ENCODE measurements around the gene RNF112. TPM values are rescaled to one million over a fixed set of nuclear protein-coding genes. Genes with fewer than 3 reads are reported as not detected.
A peak's percentile ranks its signal among the peaks of the same experiment; 100 is the strongest.
"Not testable (repeated sequence)": the region's sequence is repeated elsewhere in the genome, so short reads cannot be mapped to it uniquely, and the experiment has no call there.

Gene RNF112
- polyA plus RNA-seq, 4 donors: 1.1 to 5.6 (median 2.2) TPM

GRCh38 chr17:19442731-19443130, 31.7 kb downstream of the RNF112 start:
- WGBS, 3 donors: 76 to 84% (median 84%) methylated on average over 2 of the region's 2 CpGs
- Histone ChIP-seq H3K36me3 (ENCODE audit: control insufficient read depth in 3 of 3, insufficient read depth in 2 of 3, low read depth in 1 of 3, low read length in 3 of 3) (no peaks in the 10 kb centered on the region), H3K4me3 (ENCODE audit: low read depth in 1 of 3, low read length in 3 of 3) (no peak overlapping the region), H3K9me3 (ENCODE audit: control insufficient read depth in 2 of 2, insufficient read depth in 1 of 2, low read depth in 1 of 2, low read length in 1 of 2) (peaks cover 0 to 19% of the 10 kb centered on the region in 2 donors), H3K27ac (ENCODE audit: low read depth in 1 of 3, low read length in 2 of 3) (no peak overlapping the region), H3K4me1 (ENCODE audit: control insufficient read depth in 3 of 3, insufficient read depth in 2 of 3, low read depth in 1 of 3, low read length in 2 of 3) (peaks cover 0 to 6% (median 0%) of the 10 kb centered on the region in 3 donors), H3K27me3 (ENCODE audit: control insufficient read depth in 3 of 3, insufficient read depth in 3 of 3, low read length in 3 of 3) (no peaks in the 10 kb centered on the region)
- no peak for DNase-seq
- no peak for FAIRE-seq

- no peaks in the 10 kb centered on the region for H3K27me3 ChIP-seq (ENCODE audit: control insufficient read depth in 3 of 3, insufficient read depth in 3 of 3, low read length in 3 of 3)
- FAIRE-seq: no peak
- peaks cover 0 to 19% of the 10 kb centered on the region in 2 donors for H3K9me3 ChIP-seq (ENCODE audit: control insufficient read depth in 2 of 2, insufficient read depth in 1 of 2, low read depth in 1 of 2, low read length in 1 of 2)
- no peak for DNase-seq
- 96 to 100% (median 100%) methylated on average over 1 of the region's 1 CpG for WGBS, 3 donors
- H3K27ac ChIP-seq (ENCODE audit: low read depth in 1 of 3, low read length in 2 of 3): no peak overlapping the region
- peaks cover 0 to 10% (median 0%) of the 10 kb centered on the region in 3 donors for H3K4me1 ChIP-seq (ENCODE audit: control insufficient read depth in 3 of 3, insufficient read depth in 2 of 3, low read depth in 1 of 3, low read length in 2 of 3)
- H3K4me3 ChIP-seq (ENCODE audit: low read depth in 1 of 3, low read length in 3 of 3): no peak overlapping the region
- no peaks in the 10 kb centered on the region for H3K36me3 ChIP-seq (ENCODE audit: control insufficient read depth in 3 of 3, insufficient read depth in 2 of 3, low read depth in 1 of 3, low read length in 3 of 3)
Observed at GRCh38 chr17:19443148-19443547, 32.1 kb downstream of the RNF112 start.

GRCh38 chr17:19445105-19445504, 34.1 kb downstream of the RNF112 start:
- DNase-seq (no peak), FAIRE-seq (no peak)
- H3K27ac ChIP-seq (ENCODE audit: low read depth in 1 of 3, low read length in 2 of 3): no peak overlapping the region
- no peaks in the 10 kb centered on the region for H3K36me3 ChIP-seq (ENCODE audit: control insufficient read depth in 3 of 3, insufficient read depth in 2 of 3, low read depth in 1 of 3, low read length in 3 of 3)
- peaks cover 0 to 19% of the 10 kb centered on the region in 2 donors for H3K9me3 ChIP-seq (ENCODE audit: control insufficient read depth in 2 of 2, insufficient read depth in 1 of 2, low read depth in 1 of 2, low read length in 1 of 2)
- no peak overlapping the region for H3K4me3 ChIP-seq (ENCODE audit: low read depth in 1 of 3, low read length in 3 of 3)
- H3K4me1 ChIP-seq (ENCODE audit: control insufficient read depth in 3 of 3, insufficient read depth in 2 of 3, low read depth in 1 of 3, low read length in 2 of 3): peaks cover 0 to 23% (median 5%) of the 10 kb centered on the region in 3 donors
- 93 to 95% (median 93%) methylated on average over 2 of the region's 2 CpGs for WGBS, 3 donors
- H3K27me3 ChIP-seq (ENCODE audit: control insufficient read depth in 3 of 3, insufficient read depth in 3 of 3, low read length in 3 of 3): no peaks in the 10 kb centered on the region

GRCh38 chr17:19446577-19446976, 35.5 kb downstream of the RNF112 start:
- not testable (repeated sequence) for H3K27me3 ChIP-seq (ENCODE audit: control insufficient read depth in 3 of 3, insufficient read depth in 3 of 3, low read length in 3 of 3); H3K4me3 ChIP-seq (ENCODE audit: low read depth in 1 of 3, low read length in 3 of 3); H3K36me3 ChIP-seq (ENCODE audit: control insufficient read depth in 3 of 3, insufficient read depth in 2 of 3, low read depth in 1 of 3, low read length in 3 of 3); DNase-seq; FAIRE-seq
- 84 to 86% (median 85%) methylated on average over 25 to 26 of the region's 26 CpGs for WGBS, 3 donors
- Histone ChIP-seq H3K27ac (ENCODE audit: low read depth in 1 of 3, low read length in 2 of 3) (peak overlapping the region in 1 of 3 donors; percentile 15), H3K4me1 (ENCODE audit: control insufficient read depth in 3 of 3, insufficient read depth in 2 of 3, low read depth in 1 of 3, low read length in 2 of 3) (peaks cover 0 to 23% (median 5%) of the 10 kb centered on the region in 3 donors), H3K9me3 (ENCODE audit: control insufficient read depth in 2 of 2, insufficient read depth in 1 of 2, low read depth in 1 of 2, low read length in 1 of 2) (peaks cover 0 to 19% of the 10 kb centered on the region in 2 donors)

GRCh38 chr17:19447085-19447583, 36.1 kb downstream of the RNF112 start:
- WGBS, 3 donors: 29 to 37% (median 30%) methylated on average over 3 of the region's 3 CpGs
- peaks cover 0 to 19% of the 10 kb centered on the region in 2 donors for H3K9me3 ChIP-seq (ENCODE audit: control insufficient read depth in 2 of 2, insufficient read depth in 1 of 2, low read depth in 1 of 2, low read length in 1 of 2)
- H3K4me3 ChIP-seq (ENCODE audit: low read depth in 1 of 3, low read length in 3 of 3): no peak overlapping the region
- DNase-seq (peak; percentile 68 to 83), FAIRE-seq (no peak)
- H3K27me3 ChIP-seq (ENCODE audit: control insufficient read depth in 3 of 3, insufficient read depth in 3 of 3, low read length in 3 of 3): no peaks in the 10 kb centered on the region
- H3K36me3 ChIP-seq (ENCODE audit: control insufficient read depth in 3 of 3, insufficient read depth in 2 of 3, low read depth in 1 of 3, low read length in 3 of 3): no peaks in the 10 kb centered on the region
- peaks cover 0 to 23% (median 5%) of the 10 kb centered on the region in 3 donors for H3K4me1 ChIP-seq (ENCODE audit: control insufficient read depth in 3 of 3, insufficient read depth in 2 of 3, low read depth in 1 of 3, low read length in 2 of 3)
- peak overlapping the region in 2 of 3 donors; percentile 53 to 59 for H3K27ac ChIP-seq (ENCODE audit: low read depth in 1 of 3, low read length in 2 of 3)

- FAIRE-seq (no peak), DNase-seq (peak in 1 of 2 donors; percentile 64)
- no peak overlapping the region for H3K4me3 ChIP-seq (ENCODE audit: low read depth in 1 of 3, low read length in 3 of 3)
- peak overlapping the region in 2 of 3 donors; percentile 63 to 85 for H3K27ac ChIP-seq (ENCODE audit: low read depth in 1 of 3, low read length in 2 of 3)
- H3K27me3 ChIP-seq (ENCODE audit: control insufficient read depth in 3 of 3, insufficient read depth in 3 of 3, low read length in 3 of 3): no peaks in the 10 kb centered on the region
- 37 to 40% (median 38%) methylated on average over 8 of the region's 8 CpGs for WGBS, 3 donors
- peaks cover 0 to 11% of the 10 kb centered on the region in 2 donors for H3K9me3 ChIP-seq (ENCODE audit: control insufficient read depth in 2 of 2, insufficient read depth in 1 of 2, low read depth in 1 of 2, low read length in 1 of 2)
- no peaks in the 10 kb centered on the region for H3K36me3 ChIP-seq (ENCODE audit: control insufficient read depth in 3 of 3, insufficient read depth in 2 of 3, low read depth in 1 of 3, low read length in 3 of 3)
- peaks cover 0 to 23% (median 5%) of the 10 kb centered on the region in 3 donors for H3K4me1 ChIP-seq (ENCODE audit: control insufficient read depth in 3 of 3, insufficient read depth in 2 of 3, low read depth in 1 of 3, low read length in 2 of 3)
Observed at GRCh38 chr17:19448341-19449268, 37.6 kb downstream of the RNF112 start.

GRCh38 chr17:19449656-19450055, 38.6 kb downstream of the RNF112 start:
- Histone ChIP-seq H3K4me3 (ENCODE audit: low read depth in 1 of 3, low read length in 3 of 3) (no peak overlapping the region), H3K27me3 (ENCODE audit: control insufficient read depth in 3 of 3, insufficient read depth in 3 of 3, low read length in 3 of 3) (no peaks in the 10 kb centered on the region), H3K4me1 (ENCODE audit: control insufficient read depth in 3 of 3, insufficient read depth in 2 of 3, low read depth in 1 of 3, low read length in 2 of 3) (peaks cover 0 to 23% (median 5%) of the 10 kb centered on the region in 3 donors), H3K27ac (ENCODE audit: low read depth in 1 of 3, low read length in 2 of 3) (peak overlapping the region in 2 of 3 donors; percentile 60 to 63), H3K9me3 (ENCODE audit: control insufficient read depth in 2 of 2, insufficient read depth in 1 of 2, low read depth in 1 of 2, low read length in 1 of 2) (peaks cover 0 to 4% of the 10 kb centered on the region in 2 donors), H3K36me3 (ENCODE audit: control insufficient read depth in 3 of 3, insufficient read depth in 2 of 3, low read depth in 1 of 3, low read length in 3 of 3) (no peaks in the 10 kb centered on the region)
- DNase-seq (no peak), FAIRE-seq (no peak)
- WGBS, 3 donors: 81 to 89% (median 82%) methylated on average over 4 of the region's 4 CpGs

GRCh38 chr17:19453296-19453695, 42.3 kb downstream of the RNF112 start:
- Histone ChIP-seq H3K36me3 (ENCODE audit: control insufficient read depth in 3 of 3, insufficient read depth in 2 of 3, low read depth in 1 of 3, low read length in 3 of 3) (no peaks in the 10 kb centered on the region), H3K4me1 (ENCODE audit: control insufficient read depth in 3 of 3, insufficient read depth in 2 of 3, low read depth in 1 of 3, low read length in 2 of 3) (peaks cover 0 to 12% (median 5%) of the 10 kb centered on the region in 3 donors), H3K9me3 (ENCODE audit: control insufficient read depth in 2 of 2, insufficient read depth in 1 of 2, low read depth in 1 of 2, low read length in 1 of 2) (no peaks in the 10 kb centered on the region), H3K27ac (ENCODE audit: low read depth in 1 of 3, low read length in 2 of 3) (no peak overlapping the region), H3K27me3 (ENCODE audit: control insufficient read depth in 3 of 3, insufficient read depth in 3 of 3, low read length in 3 of 3) (no peaks in the 10 kb centered on the region), H3K4me3 (ENCODE audit: low read depth in 1 of 3, low read length in 3 of 3) (no peak overlapping the region)
- no peak for FAIRE-seq
- no peak for DNase-seq
- WGBS, 3 donors: 75 to 77% (median 77%) methylated on average over 3 of the region's 3 CpGs

Measured in small intestine (tissue), 7 donors.